Peyer's patch (tissue), 4 donors: ENCODE results near the gene TTC4. TPM values are rescaled to one million over a fixed set of nuclear protein-coding genes. Genes with fewer than 3 reads are reported as not detected.

Experiments
- DNase-seq, 3 donors: peaks; one replicate each; pipeline ENCODE4 v3.0.0-alpha.2; 2017 to 2019
- H3K27ac ChIP-seq, 4 donors: fragments of 200-600 bp; sonication (generic); one replicate each; pipeline ENCODE4 v1.5.1; 2016 to 2019
- H3K27me3 ChIP-seq, 2 donors: fragments of 200-600 bp; sonication (generic); one replicate each; pipeline ENCODE4 v1.5.1; 2019
- H3K36me3 ChIP-seq, 3 donors: fragments of 200-600 bp; sonication (generic); one replicate each; pipeline ENCODE4 v1.5.1; 2016 to 2019
- H3K4me1 ChIP-seq, 4 donors: fragments of 200-600 bp; sonication (generic); one replicate each; pipeline ENCODE4 v1.5.1; 2016 to 2019
- H3K4me3 ChIP-seq, 4 donors: fragments of 200-600 bp; sonication (generic); 1 replicate in 3 of 4; 2 replicates in 1 of 4; pipeline ENCODE4 v1.5.1; 2016 to 2019; ENCODE audit warnings: mild to moderate bottlenecking in 1 of 4
- H3K9me3 ChIP-seq, 4 donors: fragments of 200-600 bp; sonication (generic); one replicate each; pipeline ENCODE4 v1.5.1; 2016 to 2019; ENCODE audit warnings: mild to moderate bottlenecking in 1 of 4
- CTCF ChIP-seq, 6 experiments: fragments of 450-650 bp in 4 of 6; fragments of 200-600 bp in 2 of 6; sonication (generic) in 1 of 6; IDR thresholded peaks; one replicate each; pipeline ENCODE4 v1.5.1; 2017 to 2019; ENCODE audit warnings: antibody characterized with exemption in 6 of 6, mild to moderate bottlenecking in 3 of 6, moderate library complexity in 1 of 6
- POLR2A ChIP-seq, 2 donors: fragments of 450-650 bp; IDR thresholded peaks; one replicate each; pipeline ENCODE4 v1.5.1; 2017; ENCODE audit warnings: antibody characterized with exemption in 2 of 2, mild to moderate bottlenecking in 2 of 2, moderate library complexity in 2 of 2
- total RNA-seq, 4 donors: library from RNA; depleted of rRNA; stranded (reverse); fragments of >200 nt; gene quantifications; one replicate each; pipeline ENCODE4 v1.1.0, GENCODE V29; 2016

TTC4 gene
- total RNA-seq, 4 donors from 2014 or later = 15.7 to 39.6 (median 30.3) TPM

- no peak for DNase-seq
- Histone ChIP-seq H3K9me3 (no peaks in the 10 kb centered on the region), H3K27ac (no peak overlapping the region), H3K27me3 (no peaks in the 10 kb centered on the region), H3K4me3 (no peak overlapping the region), H3K4me1 (peaks cover 0 to 7% (median 2%) of the 10 kb centered on the region in 4 donors), H3K36me3 (no peaks in the 10 kb centered on the region)
- TF ChIP-seq CTCF (IDR thresholded peaks at IDR 0.05) (no peak), POLR2A (IDR thresholded peaks at IDR 0.05) (no peak)
Observed at GRCh38 chr1:54710841-54711240, 4.8 kb upstream of the TTC4 start.

- TF ChIP-seq POLR2A (IDR thresholded peaks at IDR 0.05) = no peak
- no peak for TF ChIP-seq CTCF (IDR thresholded peaks at IDR 0.05)
- Histone ChIP-seq H3K27ac (no peak overlapping the region), H3K4me1 (peaks cover 0 to 11% (median 2%) of the 10 kb centered on the region in 4 donors), H3K4me3 (no peak overlapping the region), H3K36me3 (no peaks in the 10 kb centered on the region), H3K27me3 (no peaks in the 10 kb centered on the region), H3K9me3 (no peaks in the 10 kb centered on the region)
- DNase-seq = no peak
Observed at GRCh38 chr1:54711536-54711935, 4.1 kb upstream of the TTC4 start.

GRCh38 chr1:54714881-54715492, 674 bp upstream of the TTC4 start:
- Histone ChIP-seq H3K9me3 (no peaks in the 10 kb centered on the region), H3K36me3 (peaks cover 0 to 16% (median 0%) of the 10 kb centered on the region in 3 donors), H3K4me3 (peak overlapping the region; percentile 60 to 81 (median 70)), H3K27me3 (no peaks in the 10 kb centered on the region), H3K27ac (peak overlapping the region; percentile 50 to 80 (median 78)), H3K4me1 (peaks cover 0 to 17% (median 2%) of the 10 kb centered on the region in 4 donors)
- TF ChIP-seq POLR2A (IDR thresholded peaks at IDR 0.05) (no peak), CTCF (IDR thresholded peaks at IDR 0.05) (no peak)
- DNase-seq = no peak

- Histone ChIP-seq H3K4me3 (peak overlapping the region; percentile 60 to 81 (median 70)), H3K27me3 (no peaks in the 10 kb centered on the region), H3K36me3 (peaks cover 0 to 27% (median 0%) of the 10 kb centered on the region in 3 donors), H3K9me3 (no peaks in the 10 kb centered on the region), H3K4me1 (peaks cover 0 to 17% (median 2%) of the 10 kb centered on the region in 4 donors), H3K27ac (peak overlapping the region; percentile 50 to 80 (median 78))
- no peak for TF ChIP-seq POLR2A (IDR thresholded peaks at IDR 0.05)
- TF ChIP-seq CTCF (IDR thresholded peaks at IDR 0.05) = no peak
- DNase-seq = no peak
Observed at GRCh38 chr1:54716299-54717047, 812 bp downstream of the TTC4 start.

GRCh38 chr1:54721719-54722118, 6.1 kb downstream of the TTC4 start:
- DNase-seq = no peak
- no peak overlapping the region for H3K4me3 ChIP-seq
- H3K4me1 ChIP-seq = peaks cover 0 to 4% (median 0%) of the 10 kb centered on the region in 4 donors
- no peaks in the 10 kb centered on the region for H3K9me3 ChIP-seq
- no peak for TF ChIP-seq CTCF (IDR thresholded peaks at IDR 0.05)
- no peak for TF ChIP-seq POLR2A (IDR thresholded peaks at IDR 0.05)
- H3K27me3 ChIP-seq = no peaks in the 10 kb centered on the region
- H3K27ac ChIP-seq = no peak overlapping the region
- H3K36me3 ChIP-seq = peaks cover 0 to 74% (median 0%) of the 10 kb centered on the region in 3 donors
